Vagina (tissue), 2 donors: ENCODE results near the gene MILR1.

Experiments
- CTCF ChIP-seq, 3 experiments: fragments of 450-650 bp in 2 of 3; fragments of 200-600 bp in 1 of 3; sonication (generic) in 1 of 3; IDR thresholded peaks; one replicate each; pipeline ENCODE4 v1.5.1; 2017 to 2019; ENCODE audit warnings: antibody characterized with exemption in 3 of 3, mild to moderate bottlenecking in 2 of 3, moderate library complexity in 2 of 3
- POLR2A ChIP-seq, 2 donors: fragments of 450-650 bp; IDR thresholded peaks; one replicate each; pipeline ENCODE4 v1.6.1; 2017; ENCODE audit warnings: antibody characterized with exemption in 2 of 2, mild to moderate bottlenecking in 2 of 2, moderate library complexity in 2 of 2

DNA sequence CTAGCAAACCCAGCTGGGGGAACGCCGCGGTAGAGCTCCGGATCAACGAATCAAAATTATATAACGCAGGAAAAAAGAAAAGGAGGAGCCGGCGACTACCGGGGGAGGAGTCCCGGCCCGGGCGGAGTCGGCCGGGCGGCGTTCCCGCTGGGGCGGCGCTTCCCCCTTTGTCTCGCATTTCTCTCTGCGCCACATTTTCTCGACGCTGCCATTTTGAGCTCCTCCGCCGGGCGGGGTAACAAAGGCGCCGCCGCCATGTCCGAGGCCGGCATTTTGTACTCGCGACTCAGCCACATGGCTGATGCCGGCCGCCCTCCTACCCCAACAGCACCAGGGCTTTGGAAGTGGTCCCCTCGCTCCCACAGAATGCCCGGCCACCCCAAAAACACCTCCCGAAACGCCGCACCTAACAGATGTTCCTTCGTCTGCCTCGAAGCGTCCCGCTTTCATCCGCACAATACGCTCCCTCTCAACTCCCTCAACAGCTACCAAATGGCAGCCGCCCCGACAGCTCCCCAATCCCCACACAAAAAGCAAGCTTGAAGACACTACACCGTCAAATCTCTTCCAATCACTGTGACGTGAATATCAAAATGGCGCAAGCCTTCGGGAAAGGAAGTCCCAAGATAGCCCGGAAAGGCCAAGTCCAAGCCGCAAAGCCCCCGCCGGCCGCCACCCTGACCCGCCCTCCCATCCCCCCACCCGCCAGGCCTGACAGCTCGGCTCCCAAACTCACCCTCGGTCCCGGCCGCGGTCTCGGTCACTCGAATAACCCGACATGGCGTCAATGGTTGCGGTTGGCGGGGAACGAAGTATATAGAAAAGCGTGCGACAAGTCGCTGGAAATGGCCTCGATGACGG lies 56.7 kb downstream of the MILR1 start:
- TF ChIP-seq POLR2A (IDR thresholded peaks at IDR 0.05) (peak in 1 of 2 donors; percentile 73), CTCF (IDR thresholded peaks at IDR 0.05) (no peak)
